Loucy (cell line): ENCODE results near the gene RBM33.

Experiments
- H2AFZ ChIP-seq: fragments of 200-600 bp; sonication (generic); 2 replicates; pipeline ENCODE4 v1.6.0; 2016; ENCODE audit warnings: antibody characterized with exemption, mild to moderate bottlenecking, low read length, moderate library complexity
- H3F3A ChIP-seq: fragments of 200-600 bp; 2 replicates; pipeline ENCODE4 v1.6.0; 2016; ENCODE audit warnings: antibody characterized with exemption, low read depth, mild to moderate bottlenecking
- H3K27me3 ChIP-seq: fragments of 200-600 bp; sonication (generic); 2 replicates; pipeline ENCODE4 v1.6.1; 2014; ENCODE audit warnings: low read length, mild to moderate bottlenecking; ENCODE audit not compliant: insufficient read depth, poor library complexity, severe bottlenecking
- H3K36me3 ChIP-seq: fragments of 200-600 bp; sonication (generic); 2 replicates; pipeline ENCODE4 v1.6.1; 2016; ENCODE audit warnings: low read length; ENCODE audit not compliant: insufficient read depth
- H3K4me1 ChIP-seq: fragments of 200-600 bp; sonication (generic); 2 replicates; pipeline ENCODE4 v1.5.1; 2014; ENCODE audit warnings: low read length, mild to moderate bottlenecking; ENCODE audit not compliant: insufficient read depth, poor library complexity, severe bottlenecking
- H3K4me2 ChIP-seq: fragments of 200-600 bp; sonication (generic); 2 replicates; pipeline ENCODE4 v1.6.0; 2014; ENCODE audit warnings: antibody characterized with exemption, low read length, low read depth, mild to moderate bottlenecking; ENCODE audit not compliant: poor library complexity, severe bottlenecking
- H3K4me3 ChIP-seq: fragments of 200-600 bp; sonication (generic); 2 replicates; pipeline ENCODE4 v1.5.1; 2014; ENCODE audit warnings: low read length, mild to moderate bottlenecking, mixed read lengths; ENCODE audit not compliant: poor library complexity, severe bottlenecking
- H3K79me2 ChIP-seq: fragments of 200-600 bp; sonication (generic); 2 replicates; pipeline ENCODE4 v1.6.1; 2014; ENCODE audit warnings: low read length; ENCODE audit not compliant: insufficient read depth
- H3K9ac ChIP-seq: fragments of 200-600 bp; sonication (generic); 2 replicates; pipeline ENCODE4 v1.6.0; 2014; ENCODE audit warnings: mild to moderate bottlenecking, low read depth, low read length, moderate library complexity; ENCODE audit not compliant: poor library complexity, severe bottlenecking
- H3K9me2 ChIP-seq: fragments of 200-600 bp; sonication (generic); replicated peaks from 2 replicates; pipeline ENCODE4 v1.6.1; 2016; ENCODE audit warnings: low read depth, low read length, mixed read lengths
- H3K9me3 ChIP-seq: fragments of 200-600 bp; sonication (generic); 2 replicates; pipeline ENCODE4 v1.6.1; 2014; ENCODE audit warnings: mild to moderate bottlenecking, antibody characterized with exemption, low read length, low read depth; ENCODE audit not compliant: insufficient read depth
- H4K20me1 ChIP-seq: fragments of 200-600 bp; sonication (generic); 2 replicates; pipeline ENCODE4 v1.6.0; 2014; ENCODE audit warnings: antibody characterized with exemption, low read length, mild to moderate bottlenecking; ENCODE audit not compliant: insufficient read depth, poor library complexity, severe bottlenecking
- EZH2phosphoT487 ChIP-seq: fragments of 200-600 bp; IDR thresholded peaks from 2 replicates; pipeline ENCODE4 v1.6.1; 2018; ENCODE audit warnings: antibody characterized with exemption, mild to moderate bottlenecking, moderate library complexity, borderline replicate concordance
- TF ChIP-seq, protein P1 (sequence below): fragments of 200-600 bp; sonication (generic); conservative IDR thresholded peaks from 2 replicates; pipeline ENCODE4 v1.5.1; 2014; ENCODE audit warnings: mild to moderate bottlenecking, antibody characterized with exemption, low read length

The RBM33 gene

GRCh38 chr7:155808549-155809331, 164.3 kb downstream of the RBM33 start:
- H3K4me1 ChIP-seq = peaks cover 12% of the 10 kb centered on the region

DNA sequence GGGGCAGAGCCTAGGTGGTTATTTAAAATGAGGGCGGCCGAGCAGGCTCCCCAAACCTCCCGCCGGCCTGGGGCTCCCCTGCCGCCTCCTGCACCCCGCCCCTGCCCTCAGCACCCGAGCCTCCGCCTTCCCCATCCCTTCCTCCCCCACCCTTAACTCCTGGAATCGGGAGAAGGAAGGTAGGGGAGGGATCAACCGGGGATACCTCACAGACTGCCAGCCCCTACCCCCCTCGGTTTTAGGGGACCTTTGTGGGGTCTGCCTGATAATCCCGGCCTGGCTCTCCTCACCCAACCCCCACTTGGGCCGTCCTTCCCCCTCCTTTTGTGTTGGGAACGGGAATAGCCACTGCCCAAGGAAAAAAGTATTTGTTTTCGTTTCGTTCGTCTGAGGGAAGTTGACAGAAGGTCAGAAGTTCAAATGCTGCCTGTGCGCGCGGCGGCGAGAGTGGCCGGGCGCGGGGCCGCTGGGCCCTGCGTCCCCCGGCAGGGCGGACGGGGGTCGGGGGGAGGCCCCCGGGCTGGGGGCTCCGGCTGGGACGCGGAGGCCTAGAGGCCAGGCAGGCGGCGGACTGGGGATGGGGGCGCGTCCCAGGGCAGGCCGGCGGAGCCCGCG, 165.0 kb downstream of the RBM33 start:
- no peak overlapping the region for H3K9ac ChIP-seq
- H3K4me3 ChIP-seq = no peak overlapping the region
- H3K27me3 ChIP-seq = no peaks in the 10 kb centered on the region
- no peaks in the 10 kb centered on the region for H3K9me3 ChIP-seq
- H3K4me2 ChIP-seq = no peak overlapping the region
- H3K4me1 ChIP-seq = peaks cover 9% of the 10 kb centered on the region
- H4K20me1 ChIP-seq = no peaks in the 10 kb centered on the region
- no peak overlapping the region for H2AFZ ChIP-seq
- TF ChIP-seq, protein P1, sequence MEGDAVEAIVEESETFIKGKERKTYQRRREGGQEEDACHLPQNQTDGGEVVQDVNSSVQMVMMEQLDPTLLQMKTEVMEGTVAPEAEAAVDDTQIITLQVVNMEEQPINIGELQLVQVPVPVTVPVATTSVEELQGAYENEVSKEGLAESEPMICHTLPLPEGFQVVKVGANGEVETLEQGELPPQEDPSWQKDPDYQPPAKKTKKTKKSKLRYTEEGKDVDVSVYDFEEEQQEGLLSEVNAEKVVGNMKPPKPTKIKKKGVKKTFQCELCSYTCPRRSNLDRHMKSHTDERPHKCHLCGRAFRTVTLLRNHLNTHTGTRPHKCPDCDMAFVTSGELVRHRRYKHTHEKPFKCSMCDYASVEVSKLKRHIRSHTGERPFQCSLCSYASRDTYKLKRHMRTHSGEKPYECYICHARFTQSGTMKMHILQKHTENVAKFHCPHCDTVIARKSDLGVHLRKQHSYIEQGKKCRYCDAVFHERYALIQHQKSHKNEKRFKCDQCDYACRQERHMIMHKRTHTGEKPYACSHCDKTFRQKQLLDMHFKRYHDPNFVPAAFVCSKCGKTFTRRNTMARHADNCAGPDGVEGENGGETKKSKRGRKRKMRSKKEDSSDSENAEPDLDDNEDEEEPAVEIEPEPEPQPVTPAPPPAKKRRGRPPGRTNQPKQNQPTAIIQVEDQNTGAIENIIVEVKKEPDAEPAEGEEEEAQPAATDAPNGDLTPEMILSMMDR = no peak
- no peak for TF ChIP-seq EZH2phosphoT487
- H3F3A ChIP-seq = no peaks in the 10 kb centered on the region
- no peaks in the 10 kb centered on the region for H3K36me3 ChIP-seq
- H3K79me2 ChIP-seq = no peaks in the 10 kb centered on the region
- no peaks in the 10 kb centered on the region for H3K9me2 ChIP-seq

More at GRCh38 chr7:155808549-155809331, 164.3 kb downstream of the RBM33 start:
- H3K27me3 ChIP-seq = peaks cover 1% of the 10 kb centered on the region
- H3F3A ChIP-seq = no peaks in the 10 kb centered on the region
- H4K20me1 ChIP-seq = no peaks in the 10 kb centered on the region
- TF ChIP-seq EZH2phosphoT487 = no peak
- TF ChIP-seq, protein P1 = no peak
- H3K9me3 ChIP-seq = no peaks in the 10 kb centered on the region
- H3K79me2 ChIP-seq = no peaks in the 10 kb centered on the region
- H2AFZ ChIP-seq = no peak overlapping the region
- no peaks in the 10 kb centered on the region for H3K36me3 ChIP-seq
- H3K4me2 ChIP-seq = no peak overlapping the region
- H3K4me3 ChIP-seq = no peak overlapping the region
- no peak overlapping the region for H3K9ac ChIP-seq
- H3K9me2 ChIP-seq = no peaks in the 10 kb centered on the region

DNA sequence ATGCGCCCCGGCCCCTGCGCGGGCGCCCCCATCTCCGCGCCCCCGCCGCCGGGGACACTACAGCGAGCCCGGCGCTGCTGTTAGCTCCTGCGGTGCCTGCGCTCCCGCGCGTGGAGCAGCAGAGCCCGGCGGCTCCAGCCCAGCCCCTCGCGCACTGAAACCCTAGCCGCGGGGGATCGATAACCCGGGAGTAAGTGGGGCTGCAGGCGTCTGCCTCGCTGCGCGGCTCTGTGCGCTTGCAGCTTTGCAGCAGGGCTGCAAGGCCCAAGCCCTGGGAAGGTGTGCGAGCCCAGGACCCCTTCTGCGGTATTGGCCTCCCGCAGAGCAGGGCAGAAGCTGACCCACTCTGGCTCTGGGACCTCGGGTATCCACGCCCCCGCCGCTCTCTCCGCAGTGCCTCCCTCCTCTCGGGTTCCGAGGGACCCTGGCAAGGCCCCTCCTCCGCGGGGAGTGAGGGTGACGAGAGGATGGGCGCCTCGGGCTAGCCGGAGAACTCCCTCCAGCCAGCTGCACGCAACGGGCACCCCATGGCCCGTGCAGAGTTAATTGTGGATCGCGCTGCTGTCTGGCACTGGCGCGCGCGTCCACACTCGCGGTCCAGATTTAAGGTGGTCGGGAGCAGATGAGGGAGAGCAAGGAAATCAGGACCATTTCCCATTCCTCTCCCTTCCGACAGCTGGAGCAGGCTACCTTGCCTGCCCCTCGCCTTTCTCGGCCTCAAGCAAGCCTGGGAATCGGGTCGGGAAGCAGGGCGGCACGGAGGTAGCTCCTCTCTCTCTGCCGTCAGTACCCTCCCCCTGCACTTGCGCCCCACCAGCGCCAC, 165.7 kb downstream of the RBM33 start:
- peaks cover 4% of the 10 kb centered on the region for H3K4me1 ChIP-seq
- no peaks in the 10 kb centered on the region for H3K9me2 ChIP-seq
- no peaks in the 10 kb centered on the region for H3K9me3 ChIP-seq
- no peaks in the 10 kb centered on the region for H4K20me1 ChIP-seq
- H3K79me2 ChIP-seq = no peaks in the 10 kb centered on the region
- TF ChIP-seq EZH2phosphoT487 = no peak
- TF ChIP-seq, protein P1 = no peak
- no peak overlapping the region for H3K4me2 ChIP-seq
- no peaks in the 10 kb centered on the region for H3K27me3 ChIP-seq
- no peaks in the 10 kb centered on the region for H3K36me3 ChIP-seq
- H3K9ac ChIP-seq = no peak overlapping the region
- H3F3A ChIP-seq = no peaks in the 10 kb centered on the region
- no peak overlapping the region for H3K4me3 ChIP-seq
- no peak overlapping the region for H2AFZ ChIP-seq
